H9 (cell line): ENCODE results near the gene NTRK3. TPM values are rescaled to one million over a fixed set of nuclear protein-coding genes. Genes with fewer than 3 reads are reported as not detected.

Experiments used
- DNase-seq: peaks from one replicate; pipeline ENCODE4 v3.0.0-alpha.2; 2017
- H2AFZ ChIP-seq: one replicate; pipeline ENCODE4 v1.6.1; 2013; ENCODE audit warnings: mild to moderate bottlenecking, low read length, control low read depth, moderate library complexity
- H2AK5ac ChIP-seq: 2 replicates; pipeline ENCODE4 v1.6.1; 2013; ENCODE audit warnings: low read length, control low read depth, mixed read lengths; ENCODE audit not compliant: insufficient read length
- H2BK120ac ChIP-seq: one replicate; pipeline ENCODE4 v1.6.1; 2013; ENCODE audit warnings: low read depth, mild to moderate bottlenecking, low read length, control low read depth, inconsistent platforms; ENCODE audit not compliant: poor library complexity, severe bottlenecking
- H2BK12ac ChIP-seq: 2 replicates; pipeline ENCODE4 v1.6.1; 2013; ENCODE audit warnings: low read length, control low read depth, mixed read lengths, low read depth; ENCODE audit not compliant: insufficient read length
- H2BK15ac ChIP-seq: 2 replicates; pipeline ENCODE4 v1.6.1; 2013; ENCODE audit warnings: low read depth, low read length, control low read depth
- H2BK20ac ChIP-seq: one replicate; pipeline ENCODE4 v1.6.1; 2013; ENCODE audit warnings: low read depth, mild to moderate bottlenecking, low read length, control low read depth, inconsistent platforms; ENCODE audit not compliant: poor library complexity, severe bottlenecking
- H2BK5ac ChIP-seq: 2 replicates; pipeline ENCODE4 v1.6.1; 2013; ENCODE audit warnings: low read length, control low read depth, mixed read lengths; ENCODE audit not compliant: insufficient read length
- H3K14ac ChIP-seq: 2 replicates; pipeline ENCODE4 v1.6.1; 2013; ENCODE audit warnings: low read length, control low read depth; ENCODE audit not compliant: insufficient read depth
- H3K18ac ChIP-seq: 2 replicates; pipeline ENCODE4 v1.6.1; 2013; ENCODE audit warnings: low read depth, mild to moderate bottlenecking, mixed read lengths, low read length, control low read depth; ENCODE audit not compliant: insufficient read length
- H3K23ac ChIP-seq: 2 replicates; pipeline ENCODE4 v1.6.1; 2013; ENCODE audit warnings: low read length, control low read depth, mixed read lengths, low read depth; ENCODE audit not compliant: insufficient read length
- H3K23me2 ChIP-seq: 2 replicates; pipeline ENCODE4 v1.6.1; 2013; ENCODE audit warnings: low read depth, mild to moderate bottlenecking, mixed read lengths, low read length, control low read depth; ENCODE audit not compliant: insufficient read length, poor library complexity, severe bottlenecking
- H3K27ac ChIP-seq: 2 replicates; pipeline ENCODE4 v1.5.1; 2013; ENCODE audit warnings: low read length, control low read depth, mixed read lengths, low read depth; ENCODE audit not compliant: insufficient read length
- H3K27me3 ChIP-seq: 2 replicates; pipeline ENCODE4 v1.6.1; 2013; ENCODE audit warnings: low read length, control low read depth, inconsistent platforms; ENCODE audit not compliant: insufficient read depth
- H3K4ac ChIP-seq: 2 replicates; pipeline ENCODE4 v1.6.1; 2013; ENCODE audit warnings: low read depth, mild to moderate bottlenecking, control low read depth, inconsistent platforms, low read length, moderate library complexity
- H3K4me1 ChIP-seq: 2 replicates; pipeline ENCODE4 v1.6.1; 2013; ENCODE audit warnings: low read length, control low read depth, inconsistent platforms; ENCODE audit not compliant: insufficient read depth
- H3K4me2 ChIP-seq: 2 replicates; pipeline ENCODE4 v1.6.1; 2013; ENCODE audit warnings: low read length, control low read depth, mixed read lengths; ENCODE audit not compliant: insufficient read length, insufficient read depth
- H3K56ac ChIP-seq: 2 replicates; pipeline ENCODE4 v1.6.1; 2013; ENCODE audit warnings: low read depth, mild to moderate bottlenecking, mixed read lengths, low read length, control low read depth; ENCODE audit not compliant: insufficient read length
- H3K79me1 ChIP-seq: 2 replicates; pipeline ENCODE4 v1.6.1; 2013; ENCODE audit warnings: low read depth, mild to moderate bottlenecking, moderate library complexity, low read length, control low read depth, inconsistent platforms; ENCODE audit not compliant: insufficient read depth, poor library complexity, severe bottlenecking
- H3K79me2 ChIP-seq: 2 replicates; pipeline ENCODE4 v1.6.1; 2013; ENCODE audit warnings: low read length, control low read depth, inconsistent platforms; ENCODE audit not compliant: insufficient read depth
- H3K9ac ChIP-seq: 2 replicates; pipeline ENCODE4 v1.6.1; 2013; ENCODE audit warnings: low read length, control low read depth, mixed read lengths; ENCODE audit not compliant: insufficient read length; ENCODE audit errors: extremely low read depth
- H3K9me3 ChIP-seq: one replicate; pipeline ENCODE4 v1.6.1; 2013; ENCODE audit warnings: low read depth, low read length, inconsistent platforms; ENCODE audit not compliant: control insufficient read depth
- H3T11ph ChIP-seq: one replicate; pipeline ENCODE4 v1.6.1; 2013; ENCODE audit warnings: mild to moderate bottlenecking, low read length, control low read depth, inconsistent platforms
- H4K20me1 ChIP-seq: one replicate; pipeline ENCODE4 v1.6.1; 2013; ENCODE audit not compliant: control insufficient read depth, insufficient read length, insufficient read depth
- H4K5ac ChIP-seq: 2 replicates; pipeline ENCODE4 v1.6.1; 2013; ENCODE audit warnings: low read depth, mild to moderate bottlenecking, mixed read lengths, low read length, control low read depth; ENCODE audit not compliant: insufficient read length
- H4K8ac ChIP-seq: replicated peaks from 2 replicates; pipeline ENCODE4 v1.6.1; 2013; ENCODE audit warnings: low read length, control low read depth, mixed read lengths, low read depth; ENCODE audit not compliant: insufficient read length
- H4K91ac ChIP-seq: 2 replicates; pipeline ENCODE4 v1.6.1; 2013; ENCODE audit warnings: low read depth, mild to moderate bottlenecking, moderate library complexity, mixed read lengths, low read length, control low read depth; ENCODE audit not compliant: insufficient read length
- H3K27ac Mint-ChIP-seq, 3 experiments: 2 replicates in 2 of 3; 3 replicates in 1 of 3; pipeline ENCODE4 v1.8.0; 2020 to 2021; ENCODE audit warnings: mixed read lengths in 3 of 3, mild to moderate bottlenecking in 1 of 3, moderate library complexity in 1 of 3
- H3K27me3 Mint-ChIP-seq: 2 replicates; pipeline ENCODE4 v1.8.0; 2021; ENCODE audit warnings: low read depth, mild to moderate bottlenecking, moderate library complexity, mixed read lengths
- H3K36me3 Mint-ChIP-seq, 3 experiments: 2 replicates in 2 of 3; 3 replicates in 1 of 3; pipeline ENCODE4 v1.8.0; 2020 to 2021; ENCODE audit warnings: low read depth in 3 of 3, mixed read lengths in 3 of 3; ENCODE audit not compliant: insufficient read depth in 1 of 3
- H3K4me1 Mint-ChIP-seq, 2 experiments: 2 replicates each; pipeline ENCODE4 v1.8.0; 2020; ENCODE audit warnings: mixed read lengths in 2 of 2
- H3K4me3 Mint-ChIP-seq, 2 experiments: 2 replicates in 1 of 2; 3 replicates in 1 of 2; pipeline ENCODE4 v1.8.0; 2020 to 2021; ENCODE audit warnings: mild to moderate bottlenecking in 2 of 2, mixed read lengths in 2 of 2, moderate library complexity in 1 of 2
- H3K9me3 Mint-ChIP-seq, 2 experiments: 2 replicates in 1 of 2; 3 replicates in 1 of 2; pipeline ENCODE4 v1.8.0; 2020; ENCODE audit warnings: mild to moderate bottlenecking in 2 of 2, mixed read lengths in 2 of 2, moderate library complexity in 1 of 2
- WGBS: extraction: QIAGEN DNeasy Blood & Tissue Kit; methylation state at CpG from one replicate; pipeline ENCODE4 v1.1.7; 2013; ENCODE audit warnings: missing lambda C conversion rate, low lambda C conversion rate, mixed read lengths; ENCODE audit not compliant: insufficient read length; ENCODE audit errors: extremely low coverage; 5-methylcytosine and 5-hydroxymethylcytosine counted together
- total RNA-seq: library from RNA; stranded (reverse); gene quantifications from 2 replicates; pipeline ENCODE4 v1.2.1, GENCODE V29; 2021
- TF ChIP-seq, protein P1 (sequence below): fragments of 200-600 bp; sonication (generic); conservative IDR thresholded peaks from 3 replicates; pipeline ENCODE4 v1.8.0; 2021; ENCODE audit warnings: antibody characterized with exemption, mild to moderate bottlenecking

NTRK3 gene
- total RNA-seq, 1 experiment from 2014 or later: 2.5 TPM

DNA sequence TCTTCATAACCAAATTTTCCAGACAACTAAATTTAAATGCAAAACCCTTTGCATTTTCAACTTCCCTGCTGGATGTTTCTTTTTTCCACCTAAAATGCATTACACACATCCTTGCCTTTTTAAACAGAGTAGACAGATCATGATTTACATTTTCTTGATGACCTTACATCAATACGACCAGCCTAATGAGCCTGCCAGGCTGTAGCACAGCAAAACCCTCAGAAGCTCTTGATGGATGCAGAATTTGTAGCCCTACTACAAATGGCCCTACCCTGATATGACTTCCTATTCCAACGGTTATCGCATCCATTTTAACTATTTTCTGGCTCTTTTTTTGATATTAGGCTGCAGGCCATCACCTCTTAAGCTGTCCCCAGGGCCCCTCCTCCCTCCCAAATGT, 66.3 kb downstream of the NTRK3 start:
- Histone ChIP-seq H3K27me3 (no peaks in the 10 kb centered on the region), H3K79me1 (no peaks in the 10 kb centered on the region), H2AFZ (no peak overlapping the region), H3K9me3 (no peaks in the 10 kb centered on the region), H4K5ac (no peak overlapping the region), H3K23ac (no peak overlapping the region), H2BK120ac (no peak overlapping the region), H2BK20ac (no peak overlapping the region), H3K4me1 (no peaks in the 10 kb centered on the region), H3K27ac (no peak overlapping the region), H3K56ac (no peak overlapping the region), H3K18ac (no peak overlapping the region), H4K91ac (no peak overlapping the region), H2BK12ac (no peak overlapping the region), H3K23me2 (no peaks in the 10 kb centered on the region), H3T11ph (no peak overlapping the region), H4K8ac (no peak overlapping the region), H3K4me2 (no peak overlapping the region), H4K20me1 (no peaks in the 10 kb centered on the region), H2BK5ac (no peak overlapping the region), H3K4ac (no peak overlapping the region), H3K9ac (no peak overlapping the region), H3K14ac (no peak overlapping the region), H3K79me2 (no peaks in the 10 kb centered on the region), H2BK15ac (no peak overlapping the region), H2AK5ac (no peak overlapping the region)
- H3K27me3 Mint-ChIP-seq: peaks cover 5% of the 10 kb centered on the region
- no peaks in the 10 kb centered on the region; a peak in 1 of 7 replicates for H3K36me3 Mint-ChIP-seq
- DNase-seq: no peak
- WGBS: no CpG with 5 or more reads among the region's 3 CpGs
- TF ChIP-seq, protein P1, sequence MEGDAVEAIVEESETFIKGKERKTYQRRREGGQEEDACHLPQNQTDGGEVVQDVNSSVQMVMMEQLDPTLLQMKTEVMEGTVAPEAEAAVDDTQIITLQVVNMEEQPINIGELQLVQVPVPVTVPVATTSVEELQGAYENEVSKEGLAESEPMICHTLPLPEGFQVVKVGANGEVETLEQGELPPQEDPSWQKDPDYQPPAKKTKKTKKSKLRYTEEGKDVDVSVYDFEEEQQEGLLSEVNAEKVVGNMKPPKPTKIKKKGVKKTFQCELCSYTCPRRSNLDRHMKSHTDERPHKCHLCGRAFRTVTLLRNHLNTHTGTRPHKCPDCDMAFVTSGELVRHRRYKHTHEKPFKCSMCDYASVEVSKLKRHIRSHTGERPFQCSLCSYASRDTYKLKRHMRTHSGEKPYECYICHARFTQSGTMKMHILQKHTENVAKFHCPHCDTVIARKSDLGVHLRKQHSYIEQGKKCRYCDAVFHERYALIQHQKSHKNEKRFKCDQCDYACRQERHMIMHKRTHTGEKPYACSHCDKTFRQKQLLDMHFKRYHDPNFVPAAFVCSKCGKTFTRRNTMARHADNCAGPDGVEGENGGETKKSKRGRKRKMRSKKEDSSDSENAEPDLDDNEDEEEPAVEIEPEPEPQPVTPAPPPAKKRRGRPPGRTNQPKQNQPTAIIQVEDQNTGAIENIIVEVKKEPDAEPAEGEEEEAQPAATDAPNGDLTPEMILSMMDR: no peak
- no peaks in the 10 kb centered on the region for H3K9me3 Mint-ChIP-seq
- H3K27ac Mint-ChIP-seq: no peak overlapping the region
- peaks cover 5 to 7% of the 10 kb centered on the region in 2 experiments for H3K4me1 Mint-ChIP-seq
- no peak overlapping the region for H3K4me3 Mint-ChIP-seq
